HepG2 (cell line): ENCODE results near the gene CLIC3. TPM values are rescaled to one million over a fixed set of nuclear protein-coding genes. Genes with fewer than 3 reads are reported as not detected.
A peak's percentile ranks its signal among the peaks of the same experiment; 100 is the strongest.

ENCODE experiments used
- GABPB1 ChIP-seq: IDR thresholded peaks from 2 replicates; pipeline ENCODE4 v1.6.1; 2016; ENCODE audit warnings: mild to moderate bottlenecking, missing genetic modification reagents, moderate library complexity, missing compliant biosample characterization
- MTF2 ChIP-seq: sonication (generic); formaldehyde crosslinking; IDR thresholded peaks from 2 replicates; pipeline ENCODE4 v1.5.0; 2020; ENCODE audit warnings: missing genetic modification reagents, borderline replicate concordance
- NCOR1 ChIP-seq: fragments of 200-600 bp; sonication (generic); IDR thresholded peaks from 2 replicates; pipeline ENCODE4 v1.7.0; 2017; ENCODE audit warnings: antibody characterized with exemption, low read length, borderline replicate concordance
- NR2F1 ChIP-seq, 2 experiments: fragments of 450-650 bp in 1 of 2; formaldehyde crosslinking in 1 of 2; IDR thresholded peaks; 2 replicates each; pipeline versions ENCODE4 v1.5.0 to v1.6.1; 2016 to 2020; ENCODE audit warnings: mild to moderate bottlenecking in 1 of 2, missing compliant biosample characterization in 1 of 2, missing genetic modification reagents in 1 of 2, moderate library complexity in 1 of 2
- THAP11 ChIP-seq: IDR thresholded peaks from 2 replicates; pipeline ENCODE4 v1.6.1; 2016; ENCODE audit warnings: missing biosample characterization, missing genetic modification reagents
- UBTF ChIP-seq: sonication (generic); formaldehyde crosslinking; IDR thresholded peaks from 2 replicates; pipeline ENCODE4 v1.4.0; 2020; ENCODE audit warnings: mild to moderate bottlenecking, missing genetic modification reagents
- ZBTB2 ChIP-seq: sonication (generic); formaldehyde crosslinking; IDR thresholded peaks from 2 replicates; pipeline ENCODE4 v1.8.0; 2022; ENCODE audit warnings: low read depth, missing genetic modification reagents
- ZC3H13 ChIP-seq: sonication (generic); formaldehyde crosslinking; IDR thresholded peaks from 2 replicates; pipeline ENCODE4 v1.8.1; 2023; ENCODE audit warnings: mild to moderate bottlenecking, missing genetic modification reagents, moderate library complexity
- ZFY ChIP-seq: sonication (generic); formaldehyde crosslinking; IDR thresholded peaks from 2 replicates; pipeline ENCODE4 v1.4.0; 2020; ENCODE audit warnings: missing genetic modification reagents
- ZNF451 ChIP-seq: sonication (generic); formaldehyde crosslinking; IDR thresholded peaks from 2 replicates; pipeline ENCODE4 v1.5.0; 2020; ENCODE audit warnings: mild to moderate bottlenecking, missing genetic modification reagents
- ZNF687 ChIP-seq: sonication (generic); formaldehyde crosslinking; IDR thresholded peaks from 2 replicates; pipeline ENCODE4 v1.5.1; 2020; ENCODE audit warnings: mild to moderate bottlenecking, missing genetic modification reagents, moderate library complexity
- ZSCAN29 ChIP-seq: sonication (generic); formaldehyde crosslinking; conservative IDR thresholded peaks from 2 replicates; pipeline ENCODE4 v1.4.0; 2020; ENCODE audit warnings: mild to moderate bottlenecking, missing genetic modification reagents
- polyA plus RNA-seq, 8 experiments: library from polyadenylated mRNA; depleted of rRNA in 3 of 8; stranded (reverse) in 7 of 8; unstranded in 1 of 8; fragments of >200 nt; fragmentation: Illumina TruSeq in 4 of 8; extraction: Trizol in 4 of 8; gene quantifications; 2 replicates each; pipeline versions ENCODE4 v1.2.1 to v1.2.3, GENCODE V29; 2011 to 2016; ENCODE audit warnings: low read depth in 4 of 8, missing spikeins in 1 of 8, mixed read lengths in 1 of 8; ENCODE audit not compliant: insufficient read depth in 1 of 8
- total RNA-seq, 5 experiments: library from RNA; depleted of rRNA; stranded (reverse); fragments of >200 nt; fragmentation: Illumina TruSeq; extraction: Trizol; gene quantifications; 2 replicates each; pipeline ENCODE4 v1.2.3, GENCODE V29; 2016; ENCODE audit warnings: low read depth in 1 of 5
- TF ChIP-seq, protein P1 (sequence below): sonication (generic); formaldehyde crosslinking; IDR thresholded peaks from 2 replicates; pipeline ENCODE4 v1.4.0; 2020; ENCODE audit warnings: missing genetic modification reagents

Gene CLIC3
- total and polyA plus RNA-seq, 2 of the 13 experiments (the other 11 are each of a cell fraction or from before 2014, with no cell fraction given), result 0.51 to 1.5 TPM

GRCh38 chr9:137045294-137046087 is 49.1 kb upstream of the CLIC3 start (continued):
- TF ChIP-seq ZFY (CRISPR knock-in tag) (peak; percentile 57), ZBTB2 (peak; percentile 1; the same call in 1 of the 2 replicates), ZNF687 (0 out of 2 replicates have a peak, but pooled peaks have one; percentile 18), UBTF (CRISPR knock-in tag) (peak; percentile 46; the same call in 1 of the 2 replicates), ZSCAN29 (CRISPR knock-in tag) (no peak), GABPB1 (CRISPR knock-in tag) (peak; percentile 33; the same call in 1 of the 2 replicates), NR2F1 (CRISPR knock-in tag; IDR thresholded peaks at IDR 0.05) (no peak), ZC3H13 (CRISPR knock-in tag) (0 out of 2 replicates have a peak, but pooled peaks have one; percentile 32), NCOR1 (no peak), ZNF451 (0 out of 2 replicates have a peak, but pooled peaks have one; percentile 46), MTF2 (CRISPR knock-in tag) (0 out of 2 replicates have a peak, but pooled peaks have one; percentile 24), THAP11 (CRISPR knock-in tag) (0 out of 2 replicates have a peak, but pooled peaks have one; percentile 6)
- TF ChIP-seq, protein P1, sequence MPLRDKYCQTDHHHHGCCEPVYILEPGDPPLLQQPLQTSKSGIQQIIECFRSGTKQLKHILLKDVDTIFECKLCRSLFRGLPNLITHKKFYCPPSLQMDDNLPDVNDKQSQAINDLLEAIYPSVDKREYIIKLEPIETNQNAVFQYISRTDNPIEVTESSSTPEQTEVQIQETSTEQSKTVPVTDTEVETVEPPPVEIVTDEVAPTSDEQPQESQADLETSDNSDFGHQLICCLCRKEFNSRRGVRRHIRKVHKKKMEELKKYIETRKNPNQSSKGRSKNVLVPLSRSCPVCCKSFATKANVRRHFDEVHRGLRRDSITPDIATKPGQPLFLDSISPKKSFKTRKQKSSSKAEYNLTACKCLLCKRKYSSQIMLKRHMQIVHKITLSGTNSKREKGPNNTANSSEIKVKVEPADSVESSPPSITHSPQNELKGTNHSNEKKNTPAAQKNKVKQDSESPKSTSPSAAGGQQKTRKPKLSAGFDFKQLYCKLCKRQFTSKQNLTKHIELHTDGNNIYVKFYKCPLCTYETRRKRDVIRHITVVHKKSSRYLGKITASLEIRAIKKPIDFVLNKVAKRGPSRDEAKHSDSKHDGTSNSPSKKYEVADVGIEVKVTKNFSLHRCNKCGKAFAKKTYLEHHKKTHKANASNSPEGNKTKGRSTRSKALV, result peak; percentile 83; the same call in 1 of the 2 replicates
